Endothelial cell (in vitro differentiated cells): ENCODE results near the gene PDZD7. TPM values are rescaled to one million over a fixed set of nuclear protein-coding genes. Genes with fewer than 3 reads are reported as not detected.

Experiments used
- DNase-seq: peaks from one replicate; pipeline ENCODE4 v3.0.0; 2021; ENCODE audit warnings: low spot score
- H3K27ac Mint-ChIP-seq: one replicate; pipeline ENCODE4 v1.8.0; 2021; ENCODE audit warnings: mixed read lengths, inconsistent platforms; ENCODE audit not compliant: unreplicated experiment
- H3K27me3 Mint-ChIP-seq: one replicate; pipeline ENCODE4 v1.8.0; 2021; ENCODE audit warnings: mild to moderate bottlenecking, moderate library complexity, mixed read lengths, inconsistent platforms; ENCODE audit not compliant: unreplicated experiment
- H3K36me3 Mint-ChIP-seq: one replicate; pipeline ENCODE4 v1.8.0; 2021; ENCODE audit warnings: mild to moderate bottlenecking, low read depth, mixed read lengths, inconsistent platforms; ENCODE audit not compliant: unreplicated experiment
- H3K4me1 Mint-ChIP-seq: one replicate; pipeline ENCODE4 v1.8.0; 2021; ENCODE audit warnings: mild to moderate bottlenecking, mixed read lengths, inconsistent platforms; ENCODE audit not compliant: unreplicated experiment
- H3K4me3 Mint-ChIP-seq: one replicate; pipeline ENCODE4 v1.8.0; 2021; ENCODE audit warnings: mild to moderate bottlenecking, mixed read lengths, inconsistent platforms; ENCODE audit not compliant: unreplicated experiment
- H3K9me3 Mint-ChIP-seq: one replicate; pipeline ENCODE4 v1.8.0; 2021; ENCODE audit warnings: mixed read lengths, inconsistent platforms; ENCODE audit not compliant: unreplicated experiment
- total RNA-seq: library from RNA; stranded (reverse); fragmentation: NEBNext Ultra II Directional; extraction: Animal tissue kit (Norgen Biotek cat#: 25700); gene quantifications from one replicate; pipeline ENCODE4 v1.2.1, GENCODE V29; 2021; ENCODE audit not compliant: unreplicated experiment
- TF ChIP-seq, protein P1 (sequence below): fragments of 200-600 bp; sonication (generic); IDR thresholded peaks from one replicate; pipeline ENCODE4 v1.5.0; 2021; ENCODE audit warnings: antibody characterized with exemption; ENCODE audit not compliant: unreplicated experiment

PDZD7 gene
- total RNA-seq, 1 donor from 2014 or later, result 0.54 TPM

DNA sequence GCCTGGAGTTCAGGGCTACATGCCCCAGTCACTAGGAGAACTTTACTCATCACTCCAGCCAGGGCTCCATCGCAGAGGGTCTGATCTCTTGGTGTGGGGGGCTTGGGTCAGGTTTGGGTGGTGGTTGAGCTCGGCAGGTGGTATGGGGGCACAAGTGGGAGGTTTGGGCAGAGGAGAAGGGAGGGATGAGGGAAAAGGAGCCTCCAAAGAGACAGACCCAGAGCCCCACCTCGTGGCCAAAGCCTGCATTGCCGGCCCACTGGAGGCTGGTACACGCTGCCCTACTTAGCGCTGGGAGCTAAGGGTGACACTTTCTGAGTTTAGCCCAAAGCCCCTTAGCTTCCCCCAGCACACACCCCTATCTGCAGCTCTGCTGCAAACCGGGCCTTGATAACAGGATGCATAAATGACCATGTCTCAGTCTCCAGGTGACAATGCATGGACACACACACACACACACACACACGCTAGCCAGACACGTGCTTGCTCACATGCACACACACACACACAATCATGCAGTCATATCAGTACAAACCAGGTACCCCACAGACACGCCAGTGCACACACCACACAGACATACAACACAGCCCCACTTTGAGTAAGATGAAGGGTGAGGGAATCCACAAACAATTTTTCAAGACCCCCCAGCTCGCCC lies 16.6 kb downstream of the PDZD7 start:
- Mint-ChIP-seq H3K4me1 (peaks cover 18% of the 10 kb centered on the region), H3K36me3 (no peaks in the 10 kb centered on the region), H3K27ac (no peak overlapping the region), H3K9me3 (no peaks in the 10 kb centered on the region), H3K4me3 (no peak overlapping the region), H3K27me3 (peaks cover 17% of the 10 kb centered on the region)
- DNase-seq, result peak; percentile 90
- TF ChIP-seq, protein P1, sequence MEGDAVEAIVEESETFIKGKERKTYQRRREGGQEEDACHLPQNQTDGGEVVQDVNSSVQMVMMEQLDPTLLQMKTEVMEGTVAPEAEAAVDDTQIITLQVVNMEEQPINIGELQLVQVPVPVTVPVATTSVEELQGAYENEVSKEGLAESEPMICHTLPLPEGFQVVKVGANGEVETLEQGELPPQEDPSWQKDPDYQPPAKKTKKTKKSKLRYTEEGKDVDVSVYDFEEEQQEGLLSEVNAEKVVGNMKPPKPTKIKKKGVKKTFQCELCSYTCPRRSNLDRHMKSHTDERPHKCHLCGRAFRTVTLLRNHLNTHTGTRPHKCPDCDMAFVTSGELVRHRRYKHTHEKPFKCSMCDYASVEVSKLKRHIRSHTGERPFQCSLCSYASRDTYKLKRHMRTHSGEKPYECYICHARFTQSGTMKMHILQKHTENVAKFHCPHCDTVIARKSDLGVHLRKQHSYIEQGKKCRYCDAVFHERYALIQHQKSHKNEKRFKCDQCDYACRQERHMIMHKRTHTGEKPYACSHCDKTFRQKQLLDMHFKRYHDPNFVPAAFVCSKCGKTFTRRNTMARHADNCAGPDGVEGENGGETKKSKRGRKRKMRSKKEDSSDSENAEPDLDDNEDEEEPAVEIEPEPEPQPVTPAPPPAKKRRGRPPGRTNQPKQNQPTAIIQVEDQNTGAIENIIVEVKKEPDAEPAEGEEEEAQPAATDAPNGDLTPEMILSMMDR, result peak; percentile 61

DNA sequence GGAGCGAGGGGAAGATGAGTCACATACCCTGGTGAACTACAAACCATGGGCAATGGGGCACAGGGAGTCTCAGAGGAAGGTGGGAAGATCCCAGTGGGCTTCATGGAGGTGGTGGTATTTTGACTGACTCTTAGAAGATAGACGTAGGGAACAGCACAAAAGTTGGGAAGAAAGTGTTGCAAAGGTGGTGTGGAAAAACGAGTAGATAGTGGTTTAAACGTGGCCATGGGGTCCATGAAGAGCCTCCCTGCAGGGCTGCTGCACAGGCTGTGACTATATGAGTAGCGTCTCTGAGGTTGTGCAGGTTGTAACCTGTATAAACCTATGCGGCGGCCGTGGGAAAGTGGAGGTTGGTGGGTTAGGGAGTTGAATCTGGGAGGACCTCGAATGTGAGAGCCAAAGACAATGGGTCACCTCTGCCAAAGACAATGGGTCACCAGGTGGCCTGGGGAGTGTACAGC lies 17.5 kb downstream of the PDZD7 start:
- no peaks in the 10 kb centered on the region for H3K36me3 Mint-ChIP-seq
- no peak for DNase-seq
- H3K27ac Mint-ChIP-seq, result no peak overlapping the region
- H3K4me3 Mint-ChIP-seq, result no peak overlapping the region
- H3K4me1 Mint-ChIP-seq, result peaks cover 15% of the 10 kb centered on the region
- no peaks in the 10 kb centered on the region for H3K9me3 Mint-ChIP-seq
- TF ChIP-seq, protein P1, result no peak
- H3K27me3 Mint-ChIP-seq, result peaks cover 14% of the 10 kb centered on the region

DNA sequence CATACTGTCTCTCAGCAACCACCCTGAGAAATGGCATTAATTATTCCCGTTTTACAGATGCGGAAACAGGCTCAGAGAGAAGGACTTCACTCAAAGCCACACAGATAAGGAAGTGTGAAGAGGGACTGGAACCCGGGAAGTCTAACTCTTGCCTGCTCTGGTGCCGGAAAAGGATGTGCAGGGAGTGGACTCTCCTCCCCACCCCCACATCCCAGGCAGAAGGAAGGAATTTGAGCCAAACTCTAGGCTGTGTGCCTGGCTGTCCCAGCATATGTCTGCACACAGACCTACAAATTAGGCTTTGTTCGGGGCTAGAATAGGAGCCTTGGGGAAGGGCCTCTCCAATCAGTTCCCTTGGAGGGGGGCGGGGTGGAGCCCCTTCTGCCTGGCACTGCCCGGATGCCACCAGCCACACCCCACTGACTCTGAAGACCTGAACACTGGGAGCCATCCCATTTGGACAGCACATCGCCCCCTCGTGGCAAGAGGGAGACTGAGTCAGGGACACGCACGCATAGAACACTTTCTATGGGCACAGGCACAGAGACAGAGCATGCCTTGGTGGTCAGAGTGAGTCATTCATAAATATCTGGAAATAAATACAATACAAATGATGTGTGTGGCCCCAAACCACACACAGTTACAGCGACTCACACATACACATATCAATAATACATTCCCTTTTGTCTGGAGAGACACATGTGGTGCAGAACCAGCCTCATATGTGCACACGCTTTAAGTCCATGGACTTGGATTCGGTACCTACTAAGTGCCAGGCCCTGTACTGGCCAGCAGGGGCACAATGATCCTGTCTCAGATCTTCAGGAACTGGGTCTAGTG lies 18.2 kb downstream of the PDZD7 start:
- Mint-ChIP-seq H3K9me3 (no peaks in the 10 kb centered on the region), H3K4me1 (peaks cover 13% of the 10 kb centered on the region), H3K27me3 (peaks cover 15% of the 10 kb centered on the region), H3K36me3 (no peaks in the 10 kb centered on the region), H3K4me3 (no peak overlapping the region), H3K27ac (no peak overlapping the region)
- peak; percentile 84 for DNase-seq
- TF ChIP-seq, protein P1, result peak; percentile 84

DNA sequence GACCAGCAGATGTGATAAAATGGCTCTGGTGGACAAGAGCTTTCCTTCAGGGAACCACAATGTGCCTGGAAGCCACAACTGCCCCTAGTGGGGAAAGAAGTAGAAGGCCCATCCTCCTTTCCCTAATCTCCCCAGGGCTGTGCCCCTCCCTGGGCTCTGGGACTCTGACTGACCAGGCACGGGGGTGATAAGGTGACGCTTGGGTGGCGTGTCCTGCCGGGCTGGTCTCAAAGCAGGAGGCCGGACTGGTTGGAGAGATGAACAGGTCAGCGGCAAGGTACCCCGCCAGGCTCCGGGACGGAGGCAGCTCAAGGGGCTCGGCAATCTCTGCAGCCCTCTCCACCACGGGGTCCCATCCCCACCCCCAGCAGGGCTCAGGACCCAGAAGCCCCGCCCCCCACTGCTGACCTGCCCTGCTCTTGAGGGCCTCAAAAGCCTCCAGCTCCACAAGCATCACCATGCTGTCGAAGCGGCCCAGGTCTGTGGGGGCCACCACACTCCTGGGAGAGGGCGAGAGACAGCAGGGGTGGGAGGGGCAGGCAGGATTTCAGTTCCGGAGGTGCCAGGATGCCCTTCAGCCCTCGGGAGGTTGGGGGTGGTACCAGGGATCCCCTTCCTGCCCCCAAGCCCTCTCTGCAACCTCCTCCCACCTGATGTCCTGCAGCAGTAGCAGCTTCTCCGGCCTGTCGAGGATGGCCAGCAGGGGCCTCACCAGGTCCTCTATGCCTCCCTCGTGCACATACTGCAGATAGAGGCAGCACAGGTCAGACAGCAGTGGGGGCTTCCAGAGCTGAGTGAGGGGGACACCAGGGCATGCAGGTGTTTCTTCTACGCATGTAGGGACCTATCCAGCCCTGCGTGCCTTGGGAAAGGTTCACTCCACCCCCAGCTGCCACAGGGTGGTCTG lies 19.2 kb downstream of the PDZD7 start:
- TF ChIP-seq, protein P1, result peak; percentile 18
- no peaks in the 10 kb centered on the region for H3K36me3 Mint-ChIP-seq
- H3K4me3 Mint-ChIP-seq, result no peak overlapping the region
- DNase-seq, result peak; percentile 33
- peaks cover 15% of the 10 kb centered on the region for H3K27me3 Mint-ChIP-seq
- H3K27ac Mint-ChIP-seq, result no peak overlapping the region
- H3K4me1 Mint-ChIP-seq, result peaks cover 13% of the 10 kb centered on the region
- H3K9me3 Mint-ChIP-seq, result no peaks in the 10 kb centered on the region
